ENCODE data around the gene CNTNAP2.

DNA sequence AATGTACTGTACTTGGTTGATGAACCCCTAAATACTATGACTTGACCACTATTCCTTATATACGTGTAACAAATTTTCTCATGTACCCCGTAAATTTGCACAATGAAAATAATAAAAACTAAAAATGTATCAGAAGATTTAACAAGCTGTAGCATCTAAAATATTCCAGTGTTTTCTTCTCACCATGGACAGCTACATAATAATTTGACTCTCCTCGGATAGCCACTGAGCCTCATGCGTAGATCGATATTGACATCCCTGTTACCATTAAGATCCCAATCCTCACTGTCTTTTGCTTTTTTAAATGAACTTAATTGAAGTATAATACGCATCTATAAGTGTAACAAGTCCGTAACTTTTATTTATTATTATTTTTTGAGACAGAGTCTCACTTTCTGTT is 2294.3 kb downstream of the CNTNAP2 start:
- TF ChIP-seq, protein P1, sequence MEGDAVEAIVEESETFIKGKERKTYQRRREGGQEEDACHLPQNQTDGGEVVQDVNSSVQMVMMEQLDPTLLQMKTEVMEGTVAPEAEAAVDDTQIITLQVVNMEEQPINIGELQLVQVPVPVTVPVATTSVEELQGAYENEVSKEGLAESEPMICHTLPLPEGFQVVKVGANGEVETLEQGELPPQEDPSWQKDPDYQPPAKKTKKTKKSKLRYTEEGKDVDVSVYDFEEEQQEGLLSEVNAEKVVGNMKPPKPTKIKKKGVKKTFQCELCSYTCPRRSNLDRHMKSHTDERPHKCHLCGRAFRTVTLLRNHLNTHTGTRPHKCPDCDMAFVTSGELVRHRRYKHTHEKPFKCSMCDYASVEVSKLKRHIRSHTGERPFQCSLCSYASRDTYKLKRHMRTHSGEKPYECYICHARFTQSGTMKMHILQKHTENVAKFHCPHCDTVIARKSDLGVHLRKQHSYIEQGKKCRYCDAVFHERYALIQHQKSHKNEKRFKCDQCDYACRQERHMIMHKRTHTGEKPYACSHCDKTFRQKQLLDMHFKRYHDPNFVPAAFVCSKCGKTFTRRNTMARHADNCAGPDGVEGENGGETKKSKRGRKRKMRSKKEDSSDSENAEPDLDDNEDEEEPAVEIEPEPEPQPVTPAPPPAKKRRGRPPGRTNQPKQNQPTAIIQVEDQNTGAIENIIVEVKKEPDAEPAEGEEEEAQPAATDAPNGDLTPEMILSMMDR (IDR thresholded peaks at IDR 0.05): no peak
- TF ChIP-seq POLR2A (IDR thresholded peaks at IDR 0.05): no peak

Data from stomach (tissue), 4 donors.